Panc1 (cell line): ENCODE measurements around the gene EPHB1.

Experiments used
- SIN3A ChIP-seq: IDR thresholded peaks from 2 replicates; pipeline ENCODE4 v1.6.1; 2012; ENCODE audit warnings: low read depth, mild to moderate bottlenecking, low read length, moderate library complexity, borderline replicate concordance; ENCODE audit not compliant: insufficient read depth
- TF ChIP-seq, protein P1 (sequence below): fragments of 450-650 bp; IDR thresholded peaks from 2 replicates; pipeline ENCODE4 v1.5.1; 2017; ENCODE audit warnings: mild to moderate bottlenecking

DNA sequence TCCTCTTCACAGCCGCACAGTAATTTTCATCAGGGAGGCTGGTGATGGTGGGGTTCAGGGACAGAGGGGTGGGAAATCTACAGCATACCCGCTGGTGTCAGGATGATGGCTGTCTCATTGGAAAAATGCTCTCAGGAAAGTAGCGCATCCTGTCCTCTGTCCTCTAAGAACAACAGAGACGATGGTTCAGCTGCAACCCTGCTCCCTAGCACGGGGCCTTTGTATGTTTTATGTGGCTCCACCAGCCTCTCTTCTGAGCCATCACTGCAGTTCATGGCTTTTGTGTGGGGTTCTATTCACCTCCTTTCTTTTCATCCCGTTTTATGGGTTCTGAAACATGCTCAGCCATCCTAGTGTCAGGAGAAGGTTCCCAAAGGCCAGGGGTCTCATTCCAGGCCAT is 68.9 kb downstream of the EPHB1 start:
- no peak for TF ChIP-seq SIN3A
- TF ChIP-seq, protein P1, sequence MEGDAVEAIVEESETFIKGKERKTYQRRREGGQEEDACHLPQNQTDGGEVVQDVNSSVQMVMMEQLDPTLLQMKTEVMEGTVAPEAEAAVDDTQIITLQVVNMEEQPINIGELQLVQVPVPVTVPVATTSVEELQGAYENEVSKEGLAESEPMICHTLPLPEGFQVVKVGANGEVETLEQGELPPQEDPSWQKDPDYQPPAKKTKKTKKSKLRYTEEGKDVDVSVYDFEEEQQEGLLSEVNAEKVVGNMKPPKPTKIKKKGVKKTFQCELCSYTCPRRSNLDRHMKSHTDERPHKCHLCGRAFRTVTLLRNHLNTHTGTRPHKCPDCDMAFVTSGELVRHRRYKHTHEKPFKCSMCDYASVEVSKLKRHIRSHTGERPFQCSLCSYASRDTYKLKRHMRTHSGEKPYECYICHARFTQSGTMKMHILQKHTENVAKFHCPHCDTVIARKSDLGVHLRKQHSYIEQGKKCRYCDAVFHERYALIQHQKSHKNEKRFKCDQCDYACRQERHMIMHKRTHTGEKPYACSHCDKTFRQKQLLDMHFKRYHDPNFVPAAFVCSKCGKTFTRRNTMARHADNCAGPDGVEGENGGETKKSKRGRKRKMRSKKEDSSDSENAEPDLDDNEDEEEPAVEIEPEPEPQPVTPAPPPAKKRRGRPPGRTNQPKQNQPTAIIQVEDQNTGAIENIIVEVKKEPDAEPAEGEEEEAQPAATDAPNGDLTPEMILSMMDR, result no peak
